Activated T-helper 2 cell treated with anti-CD3 and anti-CD28 coated beads, Interferon-gamma antibody, Interleukin-2, Interleukin-4, amounts not matched to agents 10 μg/mL and 5 μg/mL and 100 μg/mL, durations not matched to agents 14 hours and 24 hours and 36 hours (primary cell): Measurements from ENCODE around the gene TYROBP. TPM values are rescaled to one million over a fixed set of nuclear protein-coding genes. Genes with fewer than 3 reads are reported as not detected.
"Not testable (repeated sequence)": the region's sequence is repeated elsewhere in the genome, so short reads cannot be mapped to it uniquely, and the experiment has no call there.

Source experiments
- DNase-seq: peaks from one replicate; pipeline ENCODE4 v3.0.0; 2021; ENCODE audit warnings: low spot score
- H3K27ac Mint-ChIP-seq: one replicate; pipeline ENCODE4 v1.8.0; 2021; ENCODE audit warnings: mixed read lengths
- H3K27me3 Mint-ChIP-seq: one replicate; pipeline ENCODE4 v1.8.0; 2021; ENCODE audit warnings: low read depth, mixed read lengths
- H3K36me3 Mint-ChIP-seq: one replicate; pipeline ENCODE4 v1.8.0; 2021; ENCODE audit warnings: low read depth, mixed read lengths
- H3K4me1 Mint-ChIP-seq: one replicate; pipeline ENCODE4 v1.8.0; 2021; ENCODE audit warnings: low read depth, mixed read lengths
- H3K4me3 Mint-ChIP-seq: one replicate; pipeline ENCODE4 v1.8.0; 2021; ENCODE audit warnings: low read depth, mild to moderate bottlenecking, moderate library complexity, mixed read lengths
- H3K9me3 Mint-ChIP-seq: one replicate; pipeline ENCODE4 v1.8.0; 2021; ENCODE audit warnings: mixed read lengths
- intact Hi-C: fragments of 100-400 bp; cut with micrococcal nuclease; formaldehyde crosslinking; loops from one replicate; pipeline ENCODE4 v1.15.1; 2023
- total RNA-seq: library from RNA; stranded (reverse); gene quantifications from 2 replicates; pipeline ENCODE4 v1.2.3, GENCODE V29; 2022

The TYROBP gene
- total RNA-seq, 1 donor from 2014 or later = 0.39 TPM

- H3K27me3 Mint-ChIP-seq = peaks cover 8% of the 10 kb centered on the region
- intact Hi-C loops = no loop called here
- peaks cover 10% of the 10 kb centered on the region for H3K36me3 Mint-ChIP-seq
- no peak overlapping the region for H3K4me3 Mint-ChIP-seq
- no peak overlapping the region for H3K27ac Mint-ChIP-seq
- no peak for DNase-seq
- H3K4me1 Mint-ChIP-seq = peaks cover 8% of the 10 kb centered on the region
- H3K9me3 Mint-ChIP-seq = peaks cover 15% of the 10 kb centered on the region
These were observed 17.4 kb upstream of the TYROBP start for GRCh38 chr19:35925501-35925900.

DNA sequence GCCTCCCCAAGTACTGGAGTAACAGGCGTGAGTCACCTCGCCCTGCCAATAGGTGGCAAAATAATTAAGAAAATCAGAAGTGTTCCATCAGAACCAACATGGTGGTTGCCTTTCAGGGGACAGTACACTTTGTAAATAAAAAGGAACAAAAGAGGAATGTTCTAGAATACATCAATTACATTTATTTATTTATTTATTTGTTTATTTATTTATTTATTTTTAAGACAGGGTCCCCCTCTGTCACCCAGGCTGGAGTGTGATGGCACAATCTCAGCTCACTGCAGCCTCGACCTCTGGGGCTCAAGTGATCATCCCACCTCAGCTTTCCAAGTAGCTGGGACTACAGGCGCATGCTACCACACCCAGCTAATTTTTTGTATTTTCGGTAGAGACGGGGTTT, 12.9 kb upstream of the TYROBP start:
- intact Hi-C loops = no loop called here
- Mint-ChIP-seq H3K27me3 (peaks cover 8% of the 10 kb centered on the region), H3K27ac (no peak overlapping the region), H3K4me3 (no peak overlapping the region), H3K4me1 (no peaks in the 10 kb centered on the region), H3K9me3 (peaks cover 11% of the 10 kb centered on the region), H3K36me3 (peaks cover 7% of the 10 kb centered on the region)
- DNase-seq = no peak

GRCh38 chr19:35919306-35919705, 11.2 kb upstream of the TYROBP start:
- H3K36me3 Mint-ChIP-seq = no peaks in the 10 kb centered on the region
- no peak for DNase-seq
- H3K27ac Mint-ChIP-seq = no peak overlapping the region
- intact Hi-C loops = no loop called here
- H3K4me3 Mint-ChIP-seq = no peak overlapping the region
- no peaks in the 10 kb centered on the region for H3K9me3 Mint-ChIP-seq
- H3K4me1 Mint-ChIP-seq = peaks cover 2% of the 10 kb centered on the region
- H3K27me3 Mint-ChIP-seq = peaks cover 5% of the 10 kb centered on the region

DNA sequence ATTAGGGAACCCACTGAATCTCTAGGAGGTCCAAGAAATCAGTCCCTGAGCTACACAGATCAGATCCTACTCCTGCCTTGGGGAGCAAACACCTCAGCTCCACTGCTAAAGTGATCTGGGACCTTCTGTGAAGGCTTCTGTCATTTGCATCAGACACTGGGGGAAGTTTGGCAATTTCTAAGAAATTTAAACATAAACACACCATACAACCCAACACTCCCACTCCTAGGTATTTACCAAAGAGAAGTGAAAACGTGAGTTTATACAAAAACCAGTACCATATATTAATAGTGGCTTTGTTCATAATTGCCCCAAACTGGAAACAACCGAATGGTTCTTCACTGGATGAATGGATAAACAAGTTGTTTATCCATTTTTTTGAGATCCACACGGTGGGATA, 7.3 kb upstream of the TYROBP start:
- peaks cover 2% of the 10 kb centered on the region for H3K4me1 Mint-ChIP-seq
- H3K36me3 Mint-ChIP-seq = no peaks in the 10 kb centered on the region
- no peak overlapping the region for H3K27ac Mint-ChIP-seq
- H3K4me3 Mint-ChIP-seq = no peak overlapping the region
- DNase-seq = no peak
- H3K9me3 Mint-ChIP-seq = no peaks in the 10 kb centered on the region
- intact Hi-C loops = no loop called here
- H3K27me3 Mint-ChIP-seq = no peaks in the 10 kb centered on the region

DNA sequence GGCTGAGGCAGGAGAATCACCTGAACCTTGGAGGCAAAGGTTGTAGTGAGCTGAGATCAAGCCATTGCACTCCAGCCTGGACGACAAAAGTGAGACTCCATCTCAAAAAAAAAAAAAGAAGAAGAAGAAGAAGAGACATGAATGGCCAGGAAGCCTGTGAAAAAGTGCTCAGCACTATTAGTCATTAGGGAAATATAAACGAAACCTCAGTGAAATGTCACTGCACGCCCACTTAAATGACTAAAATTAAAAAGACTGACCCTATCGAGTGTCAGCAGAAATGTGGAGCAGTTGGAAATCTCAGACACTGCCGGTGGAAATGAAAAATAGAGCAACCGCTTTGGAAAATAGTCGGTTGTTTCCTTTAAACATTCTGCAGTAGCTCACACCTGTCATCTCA, 5.5 kb upstream of the TYROBP start:
- H3K36me3 Mint-ChIP-seq = no peaks in the 10 kb centered on the region
- H3K27ac Mint-ChIP-seq = no peak overlapping the region
- no peak overlapping the region for H3K4me3 Mint-ChIP-seq
- DNase-seq = no peak
- no peaks in the 10 kb centered on the region for H3K27me3 Mint-ChIP-seq
- H3K9me3 Mint-ChIP-seq = no peaks in the 10 kb centered on the region
- intact Hi-C loops = no loop called here
- H3K4me1 Mint-ChIP-seq = peaks cover 9% of the 10 kb centered on the region

DNA sequence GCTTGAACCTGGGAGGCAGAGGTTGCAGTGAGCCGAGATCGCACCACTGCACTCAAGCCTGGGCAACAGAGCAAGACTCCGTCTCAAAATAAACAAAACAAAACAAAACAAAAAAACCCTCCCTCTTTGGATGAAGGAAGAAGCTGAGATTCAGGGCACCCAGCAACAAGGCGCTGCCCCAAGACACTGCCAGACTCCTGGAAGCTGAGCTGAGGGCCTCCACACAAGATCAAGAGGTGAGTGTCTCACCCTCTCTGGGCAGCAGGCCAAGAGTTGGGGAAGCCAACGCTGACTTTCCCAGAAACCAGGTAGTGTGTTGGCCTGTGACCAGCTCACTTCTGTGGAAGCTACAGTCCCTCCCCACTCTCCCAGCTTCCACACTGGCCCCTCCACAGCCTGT, 3.7 kb upstream of the TYROBP start:
- Mint-ChIP-seq H3K27me3 (no peaks in the 10 kb centered on the region), H3K9me3 (no peaks in the 10 kb centered on the region), H3K36me3 (no peaks in the 10 kb centered on the region), H3K4me1 (peaks cover 11% of the 10 kb centered on the region), H3K4me3 (no peak overlapping the region), H3K27ac (no peak overlapping the region)
- intact Hi-C loops = no loop called here
- DNase-seq = no peak

GRCh38 chr19:35911173-35911572, 3.1 kb upstream of the TYROBP start:
- no peak overlapping the region for H3K4me3 Mint-ChIP-seq
- H3K27ac Mint-ChIP-seq = no peak overlapping the region
- no peaks in the 10 kb centered on the region for H3K27me3 Mint-ChIP-seq
- DNase-seq = no peak
- intact Hi-C loops = no loop called here
- no peaks in the 10 kb centered on the region for H3K36me3 Mint-ChIP-seq
- H3K9me3 Mint-ChIP-seq = no peaks in the 10 kb centered on the region
- H3K4me1 Mint-ChIP-seq = peaks cover 11% of the 10 kb centered on the region

DNA sequence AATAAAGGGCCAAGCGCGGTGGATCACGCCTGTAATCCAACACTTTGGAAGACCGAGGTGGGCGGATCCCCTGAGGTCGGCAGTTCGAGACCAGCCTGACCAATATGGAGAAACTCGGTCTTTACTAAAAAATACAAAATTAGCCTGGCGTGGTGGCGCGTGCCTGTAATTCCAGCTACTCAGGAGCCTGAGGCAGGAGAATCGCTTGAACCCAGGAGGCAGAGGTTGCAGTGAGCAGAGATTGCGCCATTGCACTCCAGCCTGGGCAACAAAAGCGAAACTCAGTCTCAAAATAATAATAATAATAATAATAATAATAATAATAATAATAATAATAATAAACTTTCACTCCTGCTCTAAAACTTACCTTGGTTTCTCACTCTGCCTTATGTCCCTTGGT, 2.3 kb upstream of the TYROBP start:
- DNase-seq, intact Hi-C loops, H3K27ac Mint-ChIP-seq, H3K4me3 Mint-ChIP-seq, H3K27me3 Mint-ChIP-seq, H3K9me3 Mint-ChIP-seq, H3K36me3 Mint-ChIP-seq: not testable (repeated sequence)
- peaks cover 11% of the 10 kb centered on the region for H3K4me1 Mint-ChIP-seq

DNA sequence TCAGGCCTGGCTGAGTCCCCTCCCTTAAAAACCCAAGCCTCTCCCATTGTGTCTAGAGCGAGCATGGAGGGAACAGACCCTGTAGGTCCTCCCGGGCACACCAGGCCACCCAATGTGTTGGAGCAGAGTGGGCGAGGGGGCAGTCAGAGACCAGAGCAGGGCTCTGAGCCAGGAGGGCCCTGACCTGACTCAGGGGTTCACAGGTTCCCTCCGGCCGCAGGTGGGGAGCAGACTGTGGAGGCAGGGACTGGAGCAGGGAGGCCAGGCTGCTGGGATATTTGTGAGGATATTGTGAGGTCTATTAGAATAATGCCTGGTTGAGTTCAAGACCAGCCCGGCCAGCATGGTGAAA, 1.6 kb upstream of the TYROBP start:
- no peak overlapping the region for H3K4me3 Mint-ChIP-seq
- H3K4me1 Mint-ChIP-seq = peaks cover 15% of the 10 kb centered on the region
- H3K9me3 Mint-ChIP-seq = no peaks in the 10 kb centered on the region
- intact Hi-C loops = no loop called here
- no peak for DNase-seq
- no peak overlapping the region for H3K27ac Mint-ChIP-seq
- no peaks in the 10 kb centered on the region for H3K27me3 Mint-ChIP-seq
- no peaks in the 10 kb centered on the region for H3K36me3 Mint-ChIP-seq

- DNase-seq = no peak
- Mint-ChIP-seq H3K4me3 (no peak overlapping the region), H3K9me3 (no peaks in the 10 kb centered on the region), H3K27ac (peak overlapping the region; percentile 11), H3K4me1 (peaks cover 21% of the 10 kb centered on the region), H3K27me3 (no peaks in the 10 kb centered on the region), H3K36me3 (no peaks in the 10 kb centered on the region)
- intact Hi-C loops = no loop called here
These were observed 1.0 kb upstream of the TYROBP start for GRCh38 chr19:35908973-35909683.

DNA sequence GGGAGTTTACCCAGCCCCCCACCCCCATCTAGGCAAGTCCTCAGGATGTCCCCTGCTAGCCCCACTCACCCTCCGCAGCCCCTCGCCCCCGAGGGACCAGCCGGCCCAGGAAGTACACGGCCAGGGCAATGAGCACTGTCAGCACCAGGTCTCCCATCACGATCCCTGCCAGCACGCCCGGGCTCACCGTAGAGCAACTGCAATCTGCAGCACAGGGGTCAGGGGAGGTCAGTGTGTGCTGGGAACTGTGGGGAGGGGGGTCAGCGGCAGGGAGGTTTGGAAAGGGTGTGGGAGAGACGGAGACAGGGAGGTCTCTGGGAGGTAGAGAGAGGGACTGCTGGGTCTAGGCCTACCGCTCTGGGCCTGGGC, 734 bp downstream of the TYROBP start:
- no peaks in the 10 kb centered on the region for H3K9me3 Mint-ChIP-seq
- intact Hi-C loops = no loop called here
- no peak overlapping the region for H3K4me3 Mint-ChIP-seq
- H3K36me3 Mint-ChIP-seq = peaks cover 9% of the 10 kb centered on the region
- H3K27ac Mint-ChIP-seq = no peak overlapping the region
- DNase-seq = no peak
- H3K4me1 Mint-ChIP-seq = peaks cover 34% of the 10 kb centered on the region
- H3K27me3 Mint-ChIP-seq = no peaks in the 10 kb centered on the region

DNA sequence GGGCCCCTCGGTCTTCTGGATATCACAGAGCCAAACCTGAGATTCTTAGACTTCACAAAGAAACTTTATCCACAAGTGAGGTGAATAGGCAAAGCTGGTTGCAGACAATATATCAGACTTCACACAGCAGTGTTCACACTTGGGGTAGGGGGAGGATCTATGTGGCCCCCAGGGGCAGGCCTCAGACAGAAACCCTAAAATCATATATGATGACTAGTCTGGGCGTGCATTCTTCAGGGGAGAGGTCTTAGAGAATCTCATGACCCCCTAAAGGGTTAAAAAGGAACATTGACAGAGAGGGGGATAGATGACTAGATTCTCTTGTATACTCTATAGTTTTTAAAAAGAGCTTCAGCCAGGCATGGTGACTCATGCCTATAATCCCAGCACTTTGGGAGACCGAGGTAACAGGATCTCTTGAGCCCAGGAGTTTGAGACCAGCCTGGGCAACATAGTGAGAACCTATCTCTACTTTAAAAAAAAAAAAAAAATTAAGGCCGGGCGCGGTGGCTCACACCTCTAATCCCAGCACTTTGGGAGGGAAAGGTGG, 2.8 kb downstream of the TYROBP start:
- peaks cover 9% of the 10 kb centered on the region for H3K36me3 Mint-ChIP-seq
- peaks cover 46% of the 10 kb centered on the region for H3K4me1 Mint-ChIP-seq
- no peak for DNase-seq
- H3K4me3 Mint-ChIP-seq = no peak overlapping the region
- peak overlapping the region; percentile 74 for H3K27ac Mint-ChIP-seq
- no peaks in the 10 kb centered on the region for H3K9me3 Mint-ChIP-seq
- H3K27me3 Mint-ChIP-seq = no peaks in the 10 kb centered on the region
- intact Hi-C loops = no loop called here

DNA sequence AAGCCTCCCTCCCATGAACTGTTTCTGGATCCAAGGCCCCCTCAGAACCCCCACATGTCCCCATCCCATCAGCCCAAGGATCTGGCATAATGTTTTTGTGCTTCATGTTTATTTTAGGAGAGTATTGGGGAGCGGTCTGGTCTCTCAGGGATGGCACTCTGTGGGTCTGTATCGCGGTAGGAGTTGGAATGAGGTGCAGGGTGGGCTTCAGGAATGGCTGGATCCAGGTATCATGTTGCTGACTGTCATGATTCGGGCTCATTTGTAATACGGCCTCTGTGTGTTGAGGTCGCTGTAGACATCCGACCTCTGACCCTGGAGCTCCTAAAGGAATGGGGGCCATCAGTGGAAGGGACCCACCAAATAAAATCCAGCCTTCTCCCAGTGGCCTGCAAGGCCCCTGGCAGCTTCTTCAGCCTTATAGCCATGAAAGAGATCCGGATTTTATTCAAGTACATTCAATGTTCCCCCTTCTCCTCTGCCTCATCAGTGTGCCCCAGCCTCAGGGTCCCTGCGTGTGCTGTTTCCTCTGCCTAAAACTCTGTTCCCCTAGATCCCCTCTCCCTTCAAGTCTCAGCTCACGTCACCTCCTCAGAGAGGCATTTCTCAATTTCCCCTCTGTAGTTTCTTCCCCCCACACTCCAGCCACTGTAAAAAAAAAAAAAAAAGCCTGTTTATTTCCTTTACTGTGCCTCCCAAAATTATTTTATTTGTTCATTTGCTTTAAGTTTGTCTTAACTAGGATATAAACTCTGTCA, 3.6 kb downstream of the TYROBP start:
- Mint-ChIP-seq H3K27me3 (no peaks in the 10 kb centered on the region), H3K4me3 (no peak overlapping the region), H3K4me1 (peaks cover 46% of the 10 kb centered on the region), H3K9me3 (no peaks in the 10 kb centered on the region), H3K27ac (peak overlapping the region; percentile 74), H3K36me3 (peaks cover 10% of the 10 kb centered on the region)
- intact Hi-C loops = loop anchor here (5.0 kb wide), 1 partner anchor 93 kb away; the partner anchor contains the start of gene SDHAF1
- no peak for DNase-seq
